Liver (tissue), 3 donors: Measurements from ENCODE around the gene SHC2.

Experiments used
- CTCF ChIP-seq: fragments of 150-350 bp; IDR thresholded peaks from 2 replicates; pipeline ENCODE4 v1.5.1; 2017; ENCODE audit warnings: improper control_type of control experiment, low read depth, low read length; ENCODE audit not compliant: missing input control
- EGR1 ChIP-seq, 2 donors: IDR thresholded peaks; 2 replicates each; pipeline ENCODE4 v1.6.1; 2016 to 2018; ENCODE audit warnings: antibody characterized with exemption in 2 of 2, low read depth in 2 of 2
- FOXA1 ChIP-seq: IDR thresholded peaks from 2 replicates; pipeline ENCODE4 v1.6.1; 2016; ENCODE audit warnings: antibody characterized with exemption
- FOXA2 ChIP-seq: IDR thresholded peaks from 2 replicates; pipeline ENCODE4 v1.6.1; 2016; ENCODE audit warnings: antibody characterized with exemption
- GABPA ChIP-seq, 2 donors: IDR thresholded peaks in 1 of 2; conservative IDR thresholded peaks in 1 of 2; 2 replicates each; pipeline ENCODE4 v1.6.1; 2016; ENCODE audit warnings: antibody characterized with exemption in 2 of 2, mild to moderate bottlenecking in 1 of 2, moderate library complexity in 1 of 2
- JUND ChIP-seq, 2 donors: IDR thresholded peaks; 2 replicates each; pipeline ENCODE4 v1.6.1; 2016; ENCODE audit warnings: antibody characterized with exemption in 2 of 2
- MAX ChIP-seq: IDR thresholded peaks from 2 replicates; pipeline ENCODE4 v1.6.1; 2016; ENCODE audit warnings: antibody characterized with exemption
- NR2F2 ChIP-seq: IDR thresholded peaks from 2 replicates; pipeline ENCODE4 v1.6.1; 2016; ENCODE audit warnings: antibody characterized with exemption
- RAD21 ChIP-seq, 2 donors: IDR thresholded peaks; 2 replicates each; pipeline ENCODE4 v1.6.1; 2016; ENCODE audit warnings: antibody characterized with exemption in 2 of 2, mild to moderate bottlenecking in 2 of 2
- REST ChIP-seq: IDR thresholded peaks from 2 replicates; pipeline ENCODE4 v1.6.1; 2016; ENCODE audit warnings: antibody characterized with exemption, mild to moderate bottlenecking
- TAF1 ChIP-seq: conservative IDR thresholded peaks from 2 replicates; pipeline ENCODE4 v1.6.1; 2016; ENCODE audit warnings: antibody characterized with exemption, mild to moderate bottlenecking
- YY1 ChIP-seq: IDR thresholded peaks from 2 replicates; pipeline ENCODE4 v1.6.1; 2016; ENCODE audit warnings: antibody characterized with exemption, mild to moderate bottlenecking
- donor health status: healthy.
- donor health status: healthy.

GRCh38 chr19:469833-470232, 9.0 kb upstream of the SHC2 start:
- no peak for TF ChIP-seq NR2F2
- no peak for TF ChIP-seq CTCF
- TF ChIP-seq RAD21 (IDR thresholded peaks at IDR 0.05): no peak
- no peak for TF ChIP-seq JUND (IDR thresholded peaks at IDR 0.05)
- no peak for TF ChIP-seq GABPA (IDR thresholded peaks at IDR 0.05 in 1 of 2, conservative IDR thresholded peaks at IDR 0.05 in 1 of 2)
- TF ChIP-seq REST: no peak
- TF ChIP-seq EGR1 (IDR thresholded peaks at IDR 0.05; ENCODE audit: low read depth in 2 of 2): no peak
- TF ChIP-seq MAX: no peak
- no peak for TF ChIP-seq FOXA1
- TF ChIP-seq YY1: no peak
- no peak for TF ChIP-seq FOXA2
- TF ChIP-seq TAF1: no peak
